ENCODE results near the gene HMGN4. TPM values are rescaled to one million over a fixed set of nuclear protein-coding genes. Genes with fewer than 3 reads are reported as not detected.
A peak's percentile ranks its signal among the peaks of the same experiment; 100 is the strongest.

The HMGN4 gene
- total and polyA plus RNA-seq, 9 of the 15 experiments (the other 6 are each of a cell fraction or from before 2014, with no cell fraction given): 35.4 to 134 (median 94.1) TPM

GRCh38 chr6:26531897-26532296 lies 6.3 kb upstream of the HMGN4 start:
- TF ChIP-seq JUND (IDR thresholded peaks at IDR 0.05; ENCODE audit: borderline replicate concordance, low read depth, low read length): no peak
- TF ChIP-seq JUND (tag; IDR thresholded peaks at IDR 0.05; ENCODE audit: borderline replicate concordance, low read depth, low read length): 0 out of 3 replicates have a peak, but pooled peaks have one; percentile 2
- TF ChIP-seq SREBF2 (CRISPR knock-in tag; IDR thresholded peaks at IDR 0.05): no peak
- H3K4me2 ChIP-seq (ENCODE audit: insufficient read depth, low read length): peak overlapping the region; percentile 90; the same call in 1 of the 2 replicates
- WGBS (ENCODE audit: insufficient coverage, low coverage, missing lambda C conversion rate): 100% methylated on average over 1 of the region's 1 CpG

More at GRCh38 chr6:26531897-26532296, 6.3 kb upstream of the HMGN4 start:
- DNase-seq (ENCODE audit: extremely low read depth in 1 of 4, low spot score in 3 of 4) (no peak), ATAC-seq (no peak), FAIRE-seq (no peak)
- Histone ChIP-seq H3K36me3 (ENCODE audit: control insufficient read depth, insufficient read depth, low read length) (no peaks in the 10 kb centered on the region), H3K79me2 (ENCODE audit: control insufficient read depth, insufficient read depth, low read length) (no peaks in the 10 kb centered on the region), H2AFZ (ENCODE audit: low read depth, low read length) (0 out of 2 replicates have a peak overlapping the region, but pooled peaks have one; percentile 41), H3K9ac (ENCODE audit: insufficient read depth in 1 of 2, low read depth in 2 of 2, low read length in 2 of 2) (no peak overlapping the region), H3K9me1 (ENCODE audit: control insufficient read depth, insufficient read depth, low read length) (no peaks in the 10 kb centered on the region), H3K4me3 (no peak overlapping the region), H3K9me3 (replicated peaks; ENCODE audit: control insufficient read depth, insufficient read depth, low read depth, low read length) (no peaks in the 10 kb centered on the region), H4K20me1 (replicated peaks; ENCODE audit: control insufficient read depth, insufficient read depth, low read length) (no peaks in the 10 kb centered on the region), H3K27me3 (ENCODE audit: control insufficient read depth in 2 of 2, insufficient read depth in 2 of 2, low read length in 2 of 2) (no peaks in the 10 kb centered on the region), H3K4me1 (replicated peaks in 1 of 2; ENCODE audit: control insufficient read depth in 2 of 2, insufficient read depth in 2 of 2, low read length in 2 of 2) (peaks cover 9 to 19% of the 10 kb centered on the region in 2 experiments), H3K27ac (ENCODE audit: extremely low read depth, low read depth, low read length) (no peak overlapping the region)
- no TSS peak for BruUV-seq (replicated peaks)
- CTCF ChIA-PET (ENCODE audit: low intra/inter-chr PET ratio): no interaction called here
- POLR2A ChIA-PET: interaction anchor here (0.7 to 3.7 kb wide), 8 partner anchors 8 to 338 kb away, joined by 3 to 21 read pairs (median 7); a partner anchor contains a TSS
- in situ Hi-C loops (cut with MboI) (no loop called here), intact Hi-C loops (cut with micrococcal nuclease) (no loop called here)

Data from K562 (cell line).